Measurements from ENCODE around the gene BLTP2.

BLTP2 gene

GRCh38 chr17:28644787-28645575, at the start of gene BLTP2:
BLTP2 (minus strand) TSS chr17:28645158; CDS start chr17:28645056, 102 bp downstream.
- no peaks in the 10 kb centered on the region for H3K9me3 ChIP-seq (ENCODE audit: low read length)
- H3K27me3 ChIP-seq (ENCODE audit: insufficient read depth, low read length) = no peaks in the 10 kb centered on the region
- no peak within 1 kb of the TSS for H2AFZ ChIP-seq (ENCODE audit: low read length)
- H3F3A ChIP-seq (ENCODE audit: insufficient read depth, low read length) = no peaks in the 10 kb centered on the region
- peaks cover 42% of the 10 kb centered on the region for H3K36me3 ChIP-seq (ENCODE audit: insufficient read depth, low read length)
- peak within 1 kb of the TSS; percentile 80 for H3K27ac ChIP-seq (ENCODE audit: low read depth, low read length, poor library complexity, severe bottlenecking)
- TF ChIP-seq CTCF (IDR thresholded peaks at IDR 0.05; ENCODE audit: low read length) = no peak
- TF ChIP-seq EZH2 (IDR thresholded peaks at IDR 0.05; ENCODE audit: borderline replicate concordance, low read length) = no peak
- no peaks in the 10 kb centered on the region for H4K20me1 ChIP-seq (ENCODE audit: insufficient read depth, low read length)
- peaks cover 13% of the 10 kb centered on the region for H3K79me2 ChIP-seq (ENCODE audit: insufficient read depth, low read length)
- peak within 1 kb of the TSS; percentile 91 for H3K4me3 ChIP-seq (ENCODE audit: low read depth, low read length, poor library complexity, severe bottlenecking)
- peak within 1 kb of the TSS; percentile 91 for H3K4me2 ChIP-seq (ENCODE audit: low read length)
- peaks cover 27% of the 10 kb centered on the region for H3K4me1 ChIP-seq (ENCODE audit: insufficient read depth, low read length, severe bottlenecking)
- H3K9ac ChIP-seq (ENCODE audit: low read length) = peak within 1 kb of the TSS; percentile 96
- H3K9me2 ChIP-seq (ENCODE audit: low read depth, low read length) = no peaks in the 10 kb centered on the region

- Histone ChIP-seq H3F3A (ENCODE audit: insufficient read depth, low read length) (no peaks in the 10 kb centered on the region), H4K20me1 (ENCODE audit: insufficient read depth, low read length) (no peaks in the 10 kb centered on the region), H3K27me3 (ENCODE audit: insufficient read depth, low read length) (no peaks in the 10 kb centered on the region), H3K36me3 (ENCODE audit: insufficient read depth, low read length) (peaks cover 89% of the 10 kb centered on the region), H3K9ac (ENCODE audit: low read length) (no peak overlapping the region), H3K79me2 (ENCODE audit: insufficient read depth, low read length) (no peaks in the 10 kb centered on the region), H2AFZ (ENCODE audit: low read length) (no peak overlapping the region), H3K9me2 (ENCODE audit: low read depth, low read length) (no peaks in the 10 kb centered on the region), H3K27ac (ENCODE audit: low read depth, low read length, poor library complexity, severe bottlenecking) (no peak overlapping the region), H3K4me2 (ENCODE audit: low read length) (no peak overlapping the region), H3K9me3 (ENCODE audit: low read length) (no peaks in the 10 kb centered on the region), H3K4me1 (ENCODE audit: insufficient read depth, low read length, severe bottlenecking) (no peaks in the 10 kb centered on the region), H3K4me3 (ENCODE audit: low read depth, low read length, poor library complexity, severe bottlenecking) (no peak overlapping the region)
- TF ChIP-seq EZH2 (IDR thresholded peaks at IDR 0.05; ENCODE audit: borderline replicate concordance, low read length) (no peak), CTCF (IDR thresholded peaks at IDR 0.05; ENCODE audit: low read length) (no peak)
Observed at GRCh38 chr17:28693869-28694268, 48.9 kb upstream of the BLTP2 start.

GRCh38 chr17:28689011-28689410, 44.1 kb upstream of the BLTP2 start:
- H3K36me3 ChIP-seq (ENCODE audit: insufficient read depth, low read length) = peaks cover 90% of the 10 kb centered on the region
- H2AFZ ChIP-seq (ENCODE audit: low read length) = no peak overlapping the region
- no peaks in the 10 kb centered on the region for H3K27me3 ChIP-seq (ENCODE audit: insufficient read depth, low read length)
- no peaks in the 10 kb centered on the region for H3K9me3 ChIP-seq (ENCODE audit: low read length)
- no peaks in the 10 kb centered on the region for H3F3A ChIP-seq (ENCODE audit: insufficient read depth, low read length)
- H3K9me2 ChIP-seq (ENCODE audit: low read depth, low read length) = no peaks in the 10 kb centered on the region
- no peak overlapping the region for H3K27ac ChIP-seq (ENCODE audit: low read depth, low read length, poor library complexity, severe bottlenecking)
- TF ChIP-seq CTCF (IDR thresholded peaks at IDR 0.05; ENCODE audit: low read length) = no peak
- no peak for TF ChIP-seq EZH2 (IDR thresholded peaks at IDR 0.05; ENCODE audit: borderline replicate concordance, low read length)
- H3K79me2 ChIP-seq (ENCODE audit: insufficient read depth, low read length) = no peaks in the 10 kb centered on the region
- H4K20me1 ChIP-seq (ENCODE audit: insufficient read depth, low read length) = no peaks in the 10 kb centered on the region
- no peaks in the 10 kb centered on the region for H3K4me1 ChIP-seq (ENCODE audit: insufficient read depth, low read length, severe bottlenecking)
- H3K4me3 ChIP-seq (ENCODE audit: low read depth, low read length, poor library complexity, severe bottlenecking) = no peak overlapping the region
- no peak overlapping the region for H3K4me2 ChIP-seq (ENCODE audit: low read length)
- no peak overlapping the region for H3K9ac ChIP-seq (ENCODE audit: low read length)
